Activated CD8-positive, alpha-beta memory T cell treated with anti-CD3 and anti-CD28 coated beads, Interleukin-2, amount 50 U/mL, for 48 hours (primary cell): ENCODE measurements around the gene PANK1.

Experiments
- DNase-seq: peaks from one replicate; pipeline ENCODE4 v3.0.0-alpha.2; 2020

PANK1 gene

DNA sequence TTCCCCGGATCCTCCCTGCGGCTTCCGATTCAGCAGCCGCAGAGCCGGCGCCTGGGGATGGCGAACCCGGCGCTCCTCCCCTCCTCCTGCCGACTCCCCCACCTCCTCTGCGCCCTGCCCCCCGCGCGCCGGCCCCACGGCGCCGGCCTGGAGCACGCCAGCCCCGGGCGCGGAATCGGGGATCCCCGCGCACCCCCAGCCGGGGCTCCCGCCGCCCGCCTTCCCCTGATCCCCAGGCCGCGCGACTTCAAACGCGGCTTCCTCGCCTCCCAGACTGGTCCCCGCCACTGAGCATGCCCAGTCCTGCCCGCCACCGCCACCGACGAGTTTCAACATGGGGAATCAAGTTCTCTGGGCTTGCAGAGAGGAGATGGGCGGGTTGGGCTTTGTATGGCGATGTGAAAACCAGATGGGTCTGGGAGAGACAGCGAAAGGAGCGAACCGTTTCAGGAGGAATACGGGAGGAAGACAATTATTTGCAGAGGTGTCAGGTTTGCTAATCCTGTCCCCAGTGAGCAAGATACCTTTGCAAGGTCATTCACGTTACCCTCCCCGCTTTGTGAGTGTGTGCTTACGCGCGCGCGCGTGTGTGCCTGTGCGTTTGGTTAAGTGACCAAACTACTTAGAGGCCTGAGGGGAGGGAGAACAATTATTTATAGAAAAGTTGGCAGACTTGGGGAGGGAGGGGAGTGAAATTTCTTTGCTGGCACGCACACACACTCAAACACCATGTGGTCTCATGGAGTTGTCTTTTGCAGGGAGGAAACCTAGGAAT, at the start of gene PANK1:
TSS of gene PANK1 (minus strand) at position 276 of the 775 bp plus-strand sequence. CDS start 351 bp downstream, outside the sequence.
- DNase-seq: peak; percentile 87

DNA sequence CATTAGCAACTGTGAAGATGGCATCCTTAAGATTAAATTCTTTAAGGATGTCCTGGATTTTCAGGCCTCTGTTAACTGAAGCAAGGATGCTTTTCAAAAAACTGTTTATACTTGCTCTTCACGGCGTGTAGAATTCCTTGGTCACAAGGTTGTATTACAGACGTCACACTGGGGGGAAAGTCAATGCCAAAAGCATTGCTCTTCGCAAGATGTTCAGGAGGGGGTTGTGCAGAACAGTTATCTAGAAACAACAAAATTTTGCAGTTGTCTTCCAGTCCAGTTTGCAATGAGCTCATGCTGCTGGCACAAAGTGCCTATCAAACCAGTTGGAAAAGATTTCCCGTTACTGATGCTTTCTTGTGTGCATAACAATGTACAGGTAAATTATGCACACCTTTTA, 48.1 kb upstream of the PANK1 start:
- DNase-seq: no peak

DNA sequence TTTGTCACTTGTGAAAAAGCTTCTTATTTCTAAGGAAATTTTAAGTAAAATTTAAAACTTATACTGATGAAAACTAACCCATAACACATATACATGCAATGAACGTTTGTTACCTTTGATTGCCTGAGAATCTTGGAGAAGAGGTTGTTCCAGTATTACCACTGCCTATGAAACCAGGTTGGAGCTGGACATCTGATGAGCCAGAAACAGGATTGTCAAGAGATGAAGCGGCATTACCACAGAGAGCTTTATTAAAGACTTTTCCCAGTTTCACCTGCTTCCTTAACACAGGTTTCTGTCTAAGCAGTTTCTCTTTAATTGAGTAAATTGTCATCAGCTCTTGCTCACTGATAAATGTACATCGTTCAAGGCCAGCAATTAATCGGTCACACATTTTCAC, 47.4 kb upstream of the PANK1 start:
- no peak for DNase-seq

DNA sequence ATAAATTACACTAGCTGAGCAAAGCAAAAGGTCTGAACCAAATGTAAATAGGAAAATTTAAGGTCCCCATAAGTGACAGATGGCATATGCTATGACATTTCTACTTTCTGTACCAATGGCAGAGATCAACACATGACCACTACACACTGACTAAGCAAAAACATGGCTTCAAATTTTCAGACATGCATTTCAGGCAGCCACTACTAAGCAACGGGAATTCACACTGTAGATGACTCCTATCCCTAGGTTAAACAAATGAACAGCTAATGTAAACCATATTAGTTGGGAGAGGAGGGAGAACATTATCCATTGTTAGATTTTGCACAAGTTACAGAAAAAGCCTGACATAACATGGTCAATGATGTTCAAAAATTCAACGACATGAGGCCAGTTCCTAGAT, 45.0 kb upstream of the PANK1 start:
- DNase-seq: no peak

DNA sequence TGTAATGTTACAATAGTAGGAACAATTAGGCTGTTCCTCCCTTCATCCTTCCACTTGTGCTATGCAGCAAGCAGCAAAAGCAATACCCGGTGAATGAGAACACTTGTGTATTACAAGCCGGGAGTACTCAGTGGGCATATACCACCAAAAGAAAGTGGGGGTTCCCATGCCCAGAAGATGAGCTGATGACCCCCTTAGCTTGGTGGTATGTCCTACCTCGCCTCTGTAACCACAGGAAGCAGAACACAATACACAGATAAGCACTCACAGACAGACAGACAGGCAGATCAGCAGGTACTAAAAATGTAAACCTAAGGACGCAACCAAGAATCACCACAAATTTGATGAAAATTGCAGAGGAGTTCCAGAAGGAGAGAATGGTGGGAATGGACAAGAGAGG, 40.9 kb upstream of the PANK1 start:
- DNase-seq: no peak

DNA sequence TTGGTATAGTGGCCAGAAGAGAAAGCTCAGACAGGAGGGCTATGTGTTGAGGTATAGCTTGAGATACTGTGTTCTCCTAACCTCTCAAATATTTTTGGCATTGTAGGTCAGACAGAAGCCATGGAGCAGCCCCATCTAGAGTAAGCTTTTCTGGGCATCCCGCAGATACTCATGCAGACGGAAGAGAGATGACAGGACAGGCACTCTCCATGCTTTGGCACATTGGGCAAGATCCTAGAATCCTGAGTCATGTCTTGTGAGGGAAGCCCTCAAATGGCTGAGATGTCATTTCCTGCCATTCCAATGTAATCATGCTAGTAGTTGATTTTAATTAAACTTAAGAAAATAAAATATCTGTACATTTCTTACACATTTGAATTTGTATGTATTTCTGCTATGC, 39.6 kb upstream of the PANK1 start:
- no peak for DNase-seq

DNA sequence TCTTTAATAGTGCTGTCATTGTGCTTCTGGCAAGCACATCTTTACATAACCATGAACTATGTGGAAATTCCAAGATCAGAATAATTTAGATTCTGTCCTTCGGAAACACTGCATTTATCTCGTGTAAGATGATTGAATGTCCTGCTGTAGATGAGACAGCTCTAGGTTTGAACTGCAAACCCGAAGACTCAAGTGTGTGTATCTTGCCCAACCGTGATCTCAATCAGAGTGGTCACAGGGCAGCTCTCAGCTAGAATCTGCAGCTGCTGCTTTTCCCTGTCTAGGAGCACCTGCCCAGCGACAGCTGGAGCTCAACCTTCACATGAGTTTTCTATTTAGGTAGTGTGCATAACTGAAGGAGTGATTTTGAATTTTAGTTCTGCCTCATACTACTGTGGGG, 38.8 kb upstream of the PANK1 start:
- DNase-seq: no peak

DNA sequence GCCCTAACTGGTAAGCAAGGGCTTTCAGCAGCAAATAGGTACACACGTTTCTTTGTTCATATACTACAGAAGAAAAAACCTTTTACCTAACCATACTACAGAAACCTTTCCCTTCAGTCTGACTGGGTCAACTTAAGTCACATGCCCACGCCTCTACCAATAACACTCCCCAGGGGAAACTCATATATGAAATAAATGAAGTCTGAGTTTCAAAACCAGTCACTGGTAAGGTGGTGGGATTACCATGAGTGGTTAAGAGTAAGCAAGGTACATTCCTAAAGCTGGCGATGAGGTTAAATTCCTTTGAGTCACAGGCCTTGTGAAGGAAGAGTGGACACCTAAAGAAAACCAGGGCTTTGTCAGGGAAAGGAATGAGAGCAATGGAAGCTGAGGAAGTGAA, 34.9 kb upstream of the PANK1 start:
- DNase-seq: no peak

DNA sequence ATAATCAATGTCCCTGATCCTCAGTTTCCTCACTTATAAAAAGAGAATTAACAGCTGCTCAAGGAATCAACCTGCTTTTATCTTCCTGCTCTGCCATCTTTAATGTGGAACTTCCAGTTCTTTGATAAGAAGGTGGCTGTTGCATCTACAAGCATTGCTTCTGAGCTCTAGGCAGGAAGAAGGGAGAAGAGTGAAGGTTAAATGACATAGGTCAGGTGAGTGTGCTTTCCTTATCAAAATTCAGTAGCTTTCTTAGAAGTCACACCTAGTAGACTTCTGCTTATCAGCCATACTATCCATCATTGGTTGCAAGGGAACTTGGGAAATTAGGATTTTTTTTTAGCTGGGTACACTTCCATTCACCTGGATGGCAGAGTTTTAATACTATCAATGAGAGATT, 32.3 kb upstream of the PANK1 start:
- DNase-seq: no peak

DNA sequence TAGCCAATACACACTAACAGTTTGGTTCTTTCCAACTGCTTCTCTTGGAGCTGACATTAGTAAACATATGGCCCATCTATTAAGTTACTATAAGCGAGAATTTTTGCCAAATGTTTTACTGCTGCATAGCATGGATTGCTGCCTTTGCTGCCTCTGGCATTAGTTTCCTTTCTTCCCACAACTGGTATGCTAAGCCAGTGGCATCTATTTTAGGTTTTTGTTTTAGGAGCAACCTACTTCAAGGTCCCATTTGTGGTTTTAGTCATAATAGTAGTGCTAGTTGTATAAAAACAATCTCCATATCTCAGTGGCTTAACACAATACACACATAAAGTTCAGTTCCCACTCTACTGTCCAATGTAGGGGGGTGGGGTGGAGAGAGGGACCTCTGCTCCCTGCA, 25.9 kb upstream of the PANK1 start:
- DNase-seq: no peak

DNA sequence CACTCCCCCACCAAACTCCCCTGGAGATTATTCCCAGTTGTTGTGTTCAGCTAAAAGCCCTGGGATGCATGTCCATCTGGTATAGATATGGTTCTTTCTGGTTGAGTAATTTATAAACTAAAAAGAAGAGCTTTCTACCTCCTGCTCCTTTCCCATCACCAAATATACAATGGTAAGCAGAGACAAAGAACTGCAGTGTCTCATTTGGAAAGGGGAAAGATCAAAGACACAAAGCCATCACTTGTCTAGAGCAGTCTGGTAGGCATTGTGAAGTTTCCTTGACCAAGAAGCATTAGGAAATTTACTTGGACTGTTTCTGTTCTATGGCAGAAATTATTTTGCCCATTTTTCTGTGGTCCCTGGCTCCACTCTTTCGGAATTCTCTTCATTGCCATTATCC, 24.9 kb upstream of the PANK1 start:
- DNase-seq: no peak

DNA sequence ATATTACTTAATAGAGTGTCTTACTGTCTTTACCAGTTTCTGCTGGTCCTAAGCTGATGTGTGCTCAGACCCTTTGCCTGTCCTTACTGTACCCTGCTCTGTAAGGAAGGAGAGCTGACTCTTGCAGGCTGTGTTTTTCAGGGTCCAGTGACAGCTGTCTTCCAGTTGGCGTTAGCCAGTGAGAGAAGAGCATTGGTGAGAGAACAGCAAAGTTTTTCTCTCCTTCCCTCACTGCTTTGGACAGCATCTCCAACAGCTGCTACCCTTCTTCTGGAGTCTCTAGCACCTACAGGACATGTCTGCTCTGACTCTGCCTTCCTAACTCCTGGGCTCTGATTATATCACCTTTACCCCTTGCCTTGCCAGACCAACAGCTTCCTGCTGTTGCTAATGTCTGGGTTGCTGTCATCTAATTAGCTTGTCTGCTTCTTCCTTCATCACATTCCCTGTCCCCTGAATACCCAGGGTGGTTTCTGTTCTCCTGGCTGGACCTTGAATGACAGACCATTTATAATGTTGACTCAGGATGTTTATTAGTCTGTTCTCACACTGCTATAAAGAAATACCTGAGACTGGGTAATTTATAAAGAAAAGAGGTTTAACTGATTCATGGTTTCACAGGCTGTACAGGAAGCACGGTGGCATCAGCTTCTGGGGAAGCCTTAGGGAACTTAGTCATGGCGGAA, 23.5 kb upstream of the PANK1 start:
- no peak for DNase-seq

DNA sequence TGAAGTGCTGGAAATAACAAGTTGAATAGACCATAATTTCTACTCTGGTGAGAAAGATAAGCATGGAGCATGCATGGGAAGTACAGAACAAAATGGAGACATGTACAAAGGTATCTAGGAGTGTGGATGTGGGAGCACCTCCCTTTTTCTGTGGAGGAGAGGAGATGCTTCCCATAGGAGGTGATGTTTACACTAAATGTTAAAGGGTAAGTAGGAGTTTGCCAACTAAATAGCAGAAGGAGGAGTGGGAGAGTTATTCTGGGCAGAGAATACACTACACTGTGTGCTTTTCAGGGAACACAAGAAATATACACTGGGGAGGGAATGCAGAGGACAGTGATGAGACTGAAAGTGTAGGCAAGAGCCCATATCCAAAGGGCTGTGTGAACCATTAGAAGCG, 21.1 kb upstream of the PANK1 start:
- no peak for DNase-seq

DNA sequence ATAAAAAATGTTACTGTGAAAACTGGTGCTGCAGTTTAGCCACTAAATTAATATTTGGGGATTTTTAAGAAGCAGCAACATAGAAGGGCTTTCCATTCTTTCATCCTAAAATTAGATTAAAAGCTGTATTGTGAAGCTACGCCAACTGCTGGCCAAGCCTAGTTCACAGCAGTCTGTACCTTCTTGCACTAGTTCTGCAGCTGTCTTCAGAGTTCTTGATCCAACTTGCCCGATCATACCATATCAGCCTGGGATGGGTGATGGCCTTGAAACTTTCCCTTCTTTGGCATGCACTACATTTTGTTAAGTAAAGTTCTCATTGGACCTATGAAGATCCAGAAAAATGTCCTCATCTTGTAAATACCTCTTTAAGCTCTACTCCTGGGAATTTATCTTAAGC, 20.3 kb upstream of the PANK1 start:
- DNase-seq: no peak

DNA sequence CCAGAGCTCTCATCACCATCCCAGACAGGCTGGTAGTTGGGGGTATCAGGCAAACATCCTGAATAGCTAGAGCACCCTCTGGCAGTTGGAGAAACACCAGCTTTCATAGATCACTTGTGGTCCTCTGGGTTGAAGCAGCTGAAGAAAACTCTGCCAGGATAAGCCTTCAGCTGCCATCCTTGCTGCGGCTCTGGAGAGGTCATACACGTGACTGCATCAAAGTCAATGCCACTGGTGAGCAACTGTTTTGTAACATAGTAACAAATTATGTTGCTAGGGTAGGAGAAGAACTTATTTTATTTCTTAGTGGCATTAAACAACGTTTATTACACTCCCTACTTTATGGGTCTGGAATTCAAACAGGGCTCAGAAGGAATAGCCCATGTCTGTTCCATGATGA, 19.2 kb upstream of the PANK1 start:
- no peak for DNase-seq

DNA sequence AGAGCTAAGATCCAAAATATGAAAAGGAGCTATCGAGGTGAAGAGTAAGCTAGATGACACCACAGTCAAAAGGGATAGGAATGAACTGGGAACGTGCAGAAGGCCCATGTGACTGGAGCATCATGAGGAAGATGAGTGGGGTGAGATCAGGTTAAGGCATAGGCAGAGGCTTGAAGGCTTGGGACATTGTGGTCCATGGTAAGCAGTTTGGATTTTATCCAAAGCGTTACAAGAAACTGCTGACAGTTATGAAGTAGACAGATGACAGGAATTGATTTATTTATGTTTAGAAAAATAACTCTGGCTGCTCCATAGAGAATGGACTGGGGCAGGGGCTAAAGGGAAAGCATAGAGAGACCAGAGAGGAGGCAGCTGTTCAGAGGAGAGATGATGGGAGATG, 18.1 kb upstream of the PANK1 start:
- DNase-seq: no peak

DNA sequence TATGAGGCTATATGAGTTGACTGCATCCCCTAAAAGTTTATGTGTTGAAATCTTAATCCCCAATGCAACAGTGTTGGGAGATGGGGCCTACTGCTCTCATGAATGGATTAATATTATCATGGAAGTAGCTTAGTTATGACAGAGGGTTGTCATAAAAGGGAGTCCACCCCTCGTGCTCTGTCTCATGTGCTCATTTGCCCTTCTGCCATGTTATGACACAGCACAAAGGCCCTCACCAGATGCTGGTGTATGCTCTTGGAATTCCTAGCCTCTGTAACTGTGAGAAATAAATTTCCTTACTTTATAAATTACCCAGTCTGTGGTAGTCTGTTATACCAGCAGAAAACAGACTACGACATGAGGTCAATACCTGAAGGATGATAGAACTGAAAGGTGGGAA, 17.6 kb upstream of the PANK1 start:
- DNase-seq: no peak

DNA sequence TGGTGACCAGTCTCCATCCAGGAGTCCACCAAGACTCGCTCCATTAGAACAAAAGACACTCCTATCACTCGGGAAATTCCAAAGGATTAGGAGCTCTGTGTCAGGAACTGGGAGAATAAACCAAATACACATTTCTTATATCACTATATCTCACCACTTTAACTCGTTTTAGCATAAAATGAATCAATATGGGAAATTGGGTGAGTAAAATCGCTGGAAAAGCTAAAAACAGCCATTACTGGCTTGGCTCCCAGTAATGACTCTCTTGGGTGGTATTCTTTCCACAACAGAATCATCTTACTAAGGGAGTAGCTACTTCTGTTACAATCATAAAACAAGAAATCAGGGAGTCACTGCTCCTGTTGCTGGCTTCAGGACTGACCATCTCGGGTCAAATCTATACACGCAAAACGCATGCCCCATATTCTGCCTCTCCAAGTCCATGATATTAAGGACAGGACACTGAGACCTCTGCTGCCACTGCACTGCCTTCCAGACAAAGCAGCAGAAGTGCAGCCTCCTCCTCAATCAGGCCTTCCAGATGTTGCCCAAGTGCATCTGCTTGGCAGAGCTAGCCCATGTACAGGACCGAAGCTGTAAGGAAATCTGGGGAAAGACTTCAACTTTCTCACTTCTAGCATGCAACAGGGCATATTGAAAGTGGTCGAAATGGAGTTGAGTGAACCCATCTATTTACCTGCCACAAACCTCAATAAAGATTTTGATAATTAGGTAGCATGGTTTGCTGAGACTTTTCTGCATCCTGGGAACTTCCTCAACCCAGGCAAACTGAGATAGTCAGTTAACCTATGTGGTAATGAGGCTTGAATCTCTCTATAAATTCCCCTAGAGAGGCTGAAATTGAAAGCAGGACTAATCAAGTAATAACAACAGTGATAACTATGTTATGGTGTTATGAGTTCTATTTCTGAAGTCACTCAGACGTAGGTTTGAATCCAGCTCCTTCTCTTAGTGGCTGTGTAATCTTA, 14.4 kb upstream of the PANK1 start:
- no peak for DNase-seq

DNA sequence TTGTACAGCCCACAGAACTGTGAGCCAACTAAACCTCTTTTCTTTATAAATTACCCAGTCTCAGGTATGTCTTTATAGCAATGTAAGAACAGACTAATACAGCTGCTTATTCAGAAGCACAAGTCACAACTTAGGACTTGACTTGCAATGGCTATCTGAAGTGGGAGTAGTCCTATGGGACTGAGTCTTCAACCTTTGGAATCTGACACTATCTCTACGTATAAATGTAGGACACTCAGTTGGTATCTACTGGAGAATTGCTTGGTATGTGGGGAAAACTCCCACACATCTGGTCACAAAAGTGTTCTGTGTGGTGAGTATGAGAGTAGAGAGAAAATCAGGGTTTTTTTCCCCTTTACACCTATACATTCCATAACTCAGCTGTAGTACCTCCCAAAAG, 12.3 kb upstream of the PANK1 start:
- DNase-seq: no peak

DNA sequence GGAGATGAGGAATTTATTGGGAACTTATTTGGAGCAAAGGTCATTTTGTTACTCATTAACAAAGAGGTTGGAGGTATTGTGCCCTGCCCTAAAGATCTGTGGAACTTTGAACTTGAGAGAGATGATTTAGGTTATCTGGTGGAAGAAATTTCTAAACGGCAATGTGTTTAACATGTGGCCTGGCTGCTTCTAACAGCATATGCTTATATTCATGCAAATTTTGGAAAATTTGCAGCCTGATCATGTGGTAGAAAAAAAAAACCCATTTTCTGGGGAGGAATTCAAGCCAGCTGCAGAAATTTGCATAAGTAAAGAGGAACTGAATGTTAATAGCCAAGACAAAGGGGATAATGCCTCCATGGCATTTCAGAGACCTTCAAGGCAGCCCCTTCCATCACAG, 10.7 kb upstream of the PANK1 start:
- no peak for DNase-seq

DNA sequence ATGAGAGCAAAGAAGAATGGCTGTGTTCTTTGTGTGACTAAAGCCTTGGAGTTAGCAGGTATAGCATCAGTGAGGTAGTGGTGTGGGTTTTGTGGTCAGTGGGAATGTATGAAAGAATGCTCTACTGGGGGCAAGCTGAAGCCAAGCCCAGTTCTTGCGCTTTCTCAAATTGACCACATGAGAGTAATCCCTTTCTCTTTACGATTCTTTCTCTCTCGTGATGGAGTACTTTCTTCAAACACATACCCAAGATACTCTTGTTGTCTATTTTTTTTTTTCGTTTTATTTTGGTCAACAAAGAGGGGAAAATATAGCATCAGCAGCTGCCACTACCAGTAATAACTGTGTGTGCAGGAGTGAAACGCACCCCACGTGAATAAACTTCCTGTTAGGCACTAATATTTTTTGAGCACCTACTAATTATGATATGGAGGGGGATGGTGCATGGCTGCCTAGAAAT, 8.4 kb upstream of the PANK1 start:
- DNase-seq: no peak

DNA sequence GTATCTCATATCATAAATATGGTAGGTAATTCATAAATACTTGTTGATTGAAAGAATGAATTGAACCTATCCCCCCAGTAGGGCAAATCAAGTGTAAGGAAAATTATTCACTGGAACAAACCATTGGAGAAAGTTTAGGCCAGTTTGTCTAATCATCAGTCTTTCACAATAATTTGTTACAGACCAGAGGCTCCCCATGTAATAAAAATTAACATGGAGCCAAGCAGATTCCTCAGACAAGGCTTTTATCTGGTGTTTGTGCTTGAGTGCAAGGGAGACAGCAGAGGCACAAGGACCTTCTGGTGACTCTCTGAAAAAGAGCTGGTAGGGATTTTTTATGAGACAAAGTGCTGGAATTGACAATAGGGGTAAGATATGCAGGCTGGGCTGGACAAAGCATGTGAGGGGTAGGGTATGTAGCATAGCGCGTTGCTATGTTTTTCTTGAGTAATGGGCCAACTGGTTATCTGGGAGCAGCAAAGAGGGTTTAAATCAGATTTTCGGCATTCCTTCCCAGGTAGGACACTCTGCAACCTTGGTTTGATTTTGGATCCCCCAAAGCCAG, 7.8 kb upstream of the PANK1 start:
- no peak for DNase-seq

DNA sequence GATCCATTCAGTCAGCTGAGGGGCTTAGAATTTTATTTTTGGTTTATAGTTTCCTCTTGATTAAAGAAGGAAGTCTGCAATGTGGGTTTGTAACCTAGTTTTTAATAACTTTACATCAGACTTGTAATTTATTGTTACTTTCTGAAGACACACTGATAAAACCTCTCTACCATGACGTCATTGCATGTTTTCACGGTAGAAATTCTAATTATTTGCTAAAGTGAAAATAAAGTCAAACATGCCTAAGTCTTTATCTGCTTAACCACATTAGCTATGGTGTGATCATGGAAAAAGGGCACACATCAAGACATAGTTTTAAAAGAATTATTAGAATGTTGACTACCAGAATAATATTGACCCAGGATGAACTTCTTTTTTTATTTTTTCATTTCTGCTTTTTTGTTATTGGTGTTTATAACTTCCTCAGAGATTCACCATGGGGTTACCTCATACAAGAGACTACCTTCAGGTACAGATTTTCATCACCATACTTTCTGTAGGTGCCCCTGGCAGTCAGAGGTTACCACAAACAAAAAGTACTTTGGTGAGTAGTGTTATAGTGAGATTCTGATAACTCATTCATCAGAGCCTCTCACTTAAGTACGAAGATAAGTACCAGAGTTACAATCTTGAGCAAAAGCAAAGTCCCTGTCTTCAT, 7.0 kb upstream of the PANK1 start:
- DNase-seq: no peak
